GM21737 (cell line): ENCODE measurements around the gene RBPMS2.
A peak's percentile ranks its signal among the peaks of the same experiment; 100 is the strongest.
"Not testable (repeated sequence)": the region's sequence is repeated elsewhere in the genome, so short reads cannot be mapped to it uniquely, and the experiment has no call there.

Experiments
- ATAC-seq: cut with Tn5 transposase; IDR thresholded peaks from one replicate; pipeline ENCODE4 v1.9.1; 2021; ENCODE audit warnings: mild to moderate bottlenecking, moderate library complexity; ENCODE audit not compliant: unreplicated experiment

The RBPMS2 gene

GRCh38 chr15:64775551-64776401, at the start of gene RBPMS2:
TSS of gene RBPMS2 (minus strand) at chr15:64775589. CDS start at chr15:64775319, 270 bp downstream.
- no peak for ATAC-seq

GRCh38 chr15:64824929-64825430, 49.6 kb upstream of the RBPMS2 start:
- ATAC-seq, result peak; percentile 4

GRCh38 chr15:64816452-64816851, 41.1 kb upstream of the RBPMS2 start:
- ATAC-seq, result no peak

GRCh38 chr15:64814965-64815364, 39.6 kb upstream of the RBPMS2 start:
- not testable (repeated sequence) for ATAC-seq

- ATAC-seq, result not testable (repeated sequence)
Observed at GRCh38 chr15:64814283-64814682, 38.9 kb upstream of the RBPMS2 start.

GRCh38 chr15:64813075-64813474, 37.7 kb upstream of the RBPMS2 start:
- ATAC-seq, result no peak

GRCh38 chr15:64810497-64811326, 35.3 kb upstream of the RBPMS2 start:
- no peak for ATAC-seq

- no peak for ATAC-seq
Observed at GRCh38 chr15:64809649-64810496, 34.5 kb upstream of the RBPMS2 start.

GRCh38 chr15:64808785-64809453, 33.5 kb upstream of the RBPMS2 start:
- no peak for ATAC-seq

GRCh38 chr15:64807751-64808222, 32.4 kb upstream of the RBPMS2 start:
- ATAC-seq, result no peak

GRCh38 chr15:64807051-64807749, 31.8 kb upstream of the RBPMS2 start:
- no peak for ATAC-seq

- ATAC-seq, result no peak
Observed at GRCh38 chr15:64806509-64806908, 31.1 kb upstream of the RBPMS2 start.

GRCh38 chr15:64804619-64805018, 29.2 kb upstream of the RBPMS2 start:
- no peak for ATAC-seq

- ATAC-seq, result no peak
Observed at GRCh38 chr15:64803526-64803925, 28.1 kb upstream of the RBPMS2 start.

- ATAC-seq, result no peak
Observed at GRCh38 chr15:64800476-64800875, 25.1 kb upstream of the RBPMS2 start.

GRCh38 chr15:64798905-64799304, 23.5 kb upstream of the RBPMS2 start:
- ATAC-seq, result not testable (repeated sequence)

- not testable (repeated sequence) for ATAC-seq
Observed at GRCh38 chr15:64795921-64796320, 20.5 kb upstream of the RBPMS2 start.

GRCh38 chr15:64795299-64795698, 19.9 kb upstream of the RBPMS2 start:
- ATAC-seq, result not testable (repeated sequence)

GRCh38 chr15:64792282-64792681, 16.9 kb upstream of the RBPMS2 start:
- ATAC-seq, result no peak
